Ishikawa (cell line): ENCODE measurements around the gene EGR2.

ENCODE experiments used
- CEBPB ChIP-seq: IDR thresholded peaks from 2 replicates; pipeline ENCODE4 v1.6.1; 2012
- CREB1 ChIP-seq: IDR thresholded peaks from 2 replicates; pipeline ENCODE4 v1.6.1; 2012; ENCODE audit warnings: low read depth
- EGR1 ChIP-seq: IDR thresholded peaks from 2 replicates; pipeline ENCODE4 v1.6.1; 2012
- EP300 ChIP-seq: IDR thresholded peaks from 2 replicates; pipeline ENCODE4 v1.6.1; 2012; ENCODE audit warnings: borderline replicate concordance
- FOXM1 ChIP-seq: IDR thresholded peaks from 2 replicates; pipeline ENCODE4 v1.6.1; 2012; ENCODE audit warnings: low read depth, borderline replicate concordance
- RAD21 ChIP-seq: IDR thresholded peaks from 2 replicates; pipeline ENCODE4 v1.6.1; 2012; ENCODE audit warnings: low read depth
- TAF1 ChIP-seq: IDR thresholded peaks from 2 replicates; pipeline ENCODE4 v1.6.1; 2012; ENCODE audit warnings: low read depth, mild to moderate bottlenecking
- TCF12 ChIP-seq: IDR thresholded peaks from 2 replicates; pipeline ENCODE4 v1.6.1; 2012; ENCODE audit warnings: low read depth
- YY1 ChIP-seq: IDR thresholded peaks from 2 replicates; pipeline ENCODE4 v1.6.1; 2012; ENCODE audit warnings: low read depth
- TF ChIP-seq, protein P1 (sequence below): IDR thresholded peaks from 2 replicates; pipeline ENCODE4 v1.6.1; 2012
- TF ChIP-seq, protein P2 (sequence below): IDR thresholded peaks from 2 replicates; pipeline ENCODE4 v1.6.1; 2012; ENCODE audit warnings: low read depth, mild to moderate bottlenecking

DNA sequence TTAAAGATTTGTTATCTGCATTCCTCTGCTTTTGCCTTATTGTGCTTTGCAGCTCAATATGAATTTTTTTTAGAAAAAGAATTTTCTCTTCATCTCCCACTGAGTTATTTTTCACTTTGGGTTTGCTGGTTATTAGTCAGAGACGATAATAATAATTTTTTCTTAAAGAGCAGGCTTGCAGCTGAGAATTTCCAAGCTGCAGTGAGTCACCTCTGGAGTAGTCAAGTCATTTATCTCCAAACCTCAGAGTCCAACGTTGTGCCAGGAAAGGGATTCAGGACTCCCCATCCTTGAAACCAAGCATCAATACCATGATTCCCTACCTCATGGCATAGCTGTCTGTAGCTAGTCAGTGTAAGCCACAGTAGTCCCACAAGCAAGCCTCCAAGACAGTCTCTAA lies 15.2 kb upstream of the EGR2 start:
- TF ChIP-seq TAF1 (no peak), TCF12 (no peak), CEBPB (no peak), FOXM1 (no peak), YY1 (no peak), RAD21 (no peak), EGR1 (no peak), EP300 (no peak), CREB1 (no peak)
- TF ChIP-seq, protein P1, sequence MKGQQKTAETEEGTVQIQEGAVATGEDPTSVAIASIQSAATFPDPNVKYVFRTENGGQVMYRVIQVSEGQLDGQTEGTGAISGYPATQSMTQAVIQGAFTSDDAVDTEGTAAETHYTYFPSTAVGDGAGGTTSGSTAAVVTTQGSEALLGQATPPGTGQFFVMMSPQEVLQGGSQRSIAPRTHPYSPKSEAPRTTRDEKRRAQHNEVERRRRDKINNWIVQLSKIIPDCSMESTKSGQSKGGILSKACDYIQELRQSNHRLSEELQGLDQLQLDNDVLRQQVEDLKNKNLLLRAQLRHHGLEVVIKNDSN: no peak
- TF ChIP-seq, protein P2, sequence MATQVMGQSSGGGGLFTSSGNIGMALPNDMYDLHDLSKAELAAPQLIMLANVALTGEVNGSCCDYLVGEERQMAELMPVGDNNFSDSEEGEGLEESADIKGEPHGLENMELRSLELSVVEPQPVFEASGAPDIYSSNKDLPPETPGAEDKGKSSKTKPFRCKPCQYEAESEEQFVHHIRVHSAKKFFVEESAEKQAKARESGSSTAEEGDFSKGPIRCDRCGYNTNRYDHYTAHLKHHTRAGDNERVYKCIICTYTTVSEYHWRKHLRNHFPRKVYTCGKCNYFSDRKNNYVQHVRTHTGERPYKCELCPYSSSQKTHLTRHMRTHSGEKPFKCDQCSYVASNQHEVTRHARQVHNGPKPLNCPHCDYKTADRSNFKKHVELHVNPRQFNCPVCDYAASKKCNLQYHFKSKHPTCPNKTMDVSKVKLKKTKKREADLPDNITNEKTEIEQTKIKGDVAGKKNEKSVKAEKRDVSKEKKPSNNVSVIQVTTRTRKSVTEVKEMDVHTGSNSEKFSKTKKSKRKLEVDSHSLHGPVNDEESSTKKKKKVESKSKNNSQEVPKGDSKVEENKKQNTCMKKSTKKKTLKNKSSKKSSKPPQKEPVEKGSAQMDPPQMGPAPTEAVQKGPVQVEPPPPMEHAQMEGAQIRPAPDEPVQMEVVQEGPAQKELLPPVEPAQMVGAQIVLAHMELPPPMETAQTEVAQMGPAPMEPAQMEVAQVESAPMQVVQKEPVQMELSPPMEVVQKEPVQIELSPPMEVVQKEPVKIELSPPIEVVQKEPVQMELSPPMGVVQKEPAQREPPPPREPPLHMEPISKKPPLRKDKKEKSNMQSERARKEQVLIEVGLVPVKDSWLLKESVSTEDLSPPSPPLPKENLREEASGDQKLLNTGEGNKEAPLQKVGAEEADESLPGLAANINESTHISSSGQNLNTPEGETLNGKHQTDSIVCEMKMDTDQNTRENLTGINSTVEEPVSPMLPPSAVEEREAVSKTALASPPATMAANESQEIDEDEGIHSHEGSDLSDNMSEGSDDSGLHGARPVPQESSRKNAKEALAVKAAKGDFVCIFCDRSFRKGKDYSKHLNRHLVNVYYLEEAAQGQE: no peak
